ENCODE data around the gene ALDH3A1.

ALDH3A1 gene

GRCh38 chr17:19780846-19781245 is 32.7 kb upstream of the ALDH3A1 start:
- no peak for TF ChIP-seq CTCF (IDR thresholded peaks at IDR 0.05; ENCODE audit: borderline replicate concordance, insufficient read depth, low read depth, low read length)
- H3K4me3 ChIP-seq (ENCODE audit: low read depth, low read length) = no peak overlapping the region

- no peak for TF ChIP-seq CTCF (IDR thresholded peaks at IDR 0.05; ENCODE audit: borderline replicate concordance, insufficient read depth, low read depth, low read length)
These were observed 25.4 kb upstream of the ALDH3A1 start for GRCh38 chr17:19773534-19773933.

GRCh38 chr17:19771971-19772630 is 24.0 kb upstream of the ALDH3A1 start:
- TF ChIP-seq CTCF (IDR thresholded peaks at IDR 0.05; ENCODE audit: borderline replicate concordance, insufficient read depth, low read depth, low read length) = no peak
- no peak overlapping the region for H3K4me3 ChIP-seq (ENCODE audit: low read depth, low read length)

More at GRCh38 chr17:19773534-19773933, 25.4 kb upstream of the ALDH3A1 start:
- H3K4me3 ChIP-seq (ENCODE audit: low read depth, low read length) = no peak overlapping the region

GRCh38 chr17:19770985-19771735 is 23.1 kb upstream of the ALDH3A1 start:
- no peak for TF ChIP-seq CTCF (IDR thresholded peaks at IDR 0.05; ENCODE audit: borderline replicate concordance, insufficient read depth, low read depth, low read length)
- H3K4me3 ChIP-seq (ENCODE audit: low read depth, low read length) = no peak overlapping the region

- TF ChIP-seq CTCF (IDR thresholded peaks at IDR 0.05; ENCODE audit: borderline replicate concordance, insufficient read depth, low read depth, low read length) = no peak
- no peak overlapping the region for H3K4me3 ChIP-seq (ENCODE audit: low read depth, low read length)
These were observed 22.0 kb upstream of the ALDH3A1 start for GRCh38 chr17:19769946-19770652.

- no peak overlapping the region for H3K4me3 ChIP-seq (ENCODE audit: low read depth, low read length)
- TF ChIP-seq CTCF (IDR thresholded peaks at IDR 0.05; ENCODE audit: borderline replicate concordance, insufficient read depth, low read depth, low read length) = no peak
These were observed 20.1 kb upstream of the ALDH3A1 start for GRCh38 chr17:19768046-19768782.
